Measurements from ENCODE around the gene EFNA3.

GRCh38 chr1:155083052-155083541 lies 4.5 kb downstream of the EFNA3 start:
- TF ChIP-seq, protein P1, sequence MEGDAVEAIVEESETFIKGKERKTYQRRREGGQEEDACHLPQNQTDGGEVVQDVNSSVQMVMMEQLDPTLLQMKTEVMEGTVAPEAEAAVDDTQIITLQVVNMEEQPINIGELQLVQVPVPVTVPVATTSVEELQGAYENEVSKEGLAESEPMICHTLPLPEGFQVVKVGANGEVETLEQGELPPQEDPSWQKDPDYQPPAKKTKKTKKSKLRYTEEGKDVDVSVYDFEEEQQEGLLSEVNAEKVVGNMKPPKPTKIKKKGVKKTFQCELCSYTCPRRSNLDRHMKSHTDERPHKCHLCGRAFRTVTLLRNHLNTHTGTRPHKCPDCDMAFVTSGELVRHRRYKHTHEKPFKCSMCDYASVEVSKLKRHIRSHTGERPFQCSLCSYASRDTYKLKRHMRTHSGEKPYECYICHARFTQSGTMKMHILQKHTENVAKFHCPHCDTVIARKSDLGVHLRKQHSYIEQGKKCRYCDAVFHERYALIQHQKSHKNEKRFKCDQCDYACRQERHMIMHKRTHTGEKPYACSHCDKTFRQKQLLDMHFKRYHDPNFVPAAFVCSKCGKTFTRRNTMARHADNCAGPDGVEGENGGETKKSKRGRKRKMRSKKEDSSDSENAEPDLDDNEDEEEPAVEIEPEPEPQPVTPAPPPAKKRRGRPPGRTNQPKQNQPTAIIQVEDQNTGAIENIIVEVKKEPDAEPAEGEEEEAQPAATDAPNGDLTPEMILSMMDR (IDR thresholded peaks at IDR 0.05; ENCODE audit: extremely low read depth in 1 of 2, insufficient read depth in 1 of 2, low read depth in 1 of 2, low read length in 2 of 2) = no peak
- TF ChIP-seq, protein P2, sequence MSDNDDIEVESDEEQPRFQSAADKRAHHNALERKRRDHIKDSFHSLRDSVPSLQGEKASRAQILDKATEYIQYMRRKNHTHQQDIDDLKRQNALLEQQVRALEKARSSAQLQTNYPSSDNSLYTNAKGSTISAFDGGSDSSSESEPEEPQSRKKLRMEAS (IDR thresholded peaks at IDR 0.05; ENCODE audit: insufficient read depth, insufficient read length) = no peak
- no peak for TF ChIP-seq POLR2A (IDR thresholded peaks at IDR 0.05; ENCODE audit: low read depth, low read length)
- no peak for TF ChIP-seq JUN (IDR thresholded peaks at IDR 0.05; ENCODE audit: borderline replicate concordance, insufficient read depth, insufficient read length, low read depth)
- no peak for TF ChIP-seq MYC (IDR thresholded peaks at IDR 0.05; ENCODE audit: low read depth, low read length)
- TF ChIP-seq EZH2 (IDR thresholded peaks at IDR 0.05; ENCODE audit: borderline replicate concordance, low read depth, low read length, severe bottlenecking) = no peak
- TF ChIP-seq FOS (IDR thresholded peaks at IDR 0.05; ENCODE audit: borderline replicate concordance, insufficient read depth, low read length) = no peak
- TF ChIP-seq POLR2AphosphoS5 (IDR thresholded peaks at IDR 0.05; ENCODE audit: insufficient read depth, low read depth, low read length) = no peak
- TF ChIP-seq GATA2 (IDR thresholded peaks at IDR 0.05; ENCODE audit: insufficient read depth, insufficient read length, low read depth, low read length) = no peak

Measured in endothelial cell of umbilical vein (primary cell).